Lung (tissue), 12 donors: ENCODE data around the gene BCL2. TPM values are rescaled to one million over a fixed set of nuclear protein-coding genes. Genes with fewer than 3 reads are reported as not detected.
A peak's percentile ranks its signal among the peaks of the same experiment; 100 is the strongest.

Experiments used
- ATAC-seq: fragments of 200-7000 bp; cut with Tn5 transposase; one replicate; pipeline ENCODE4 v1.9.1; 2020; ENCODE audit warnings: moderate number of reproducible peaks; ENCODE audit not compliant: insufficient read depth, low FRiP score
- DNase-seq, 3 donors: peaks; one replicate each; pipeline ENCODE4 v3.0.0-alpha.2; 2013 to 2017
- H3K27ac ChIP-seq, 2 donors: one replicate each; pipeline ENCODE4 v1.5.1; 2013; ENCODE audit warnings: mild to moderate bottlenecking in 2 of 2, moderate library complexity in 2 of 2, control low read depth in 1 of 2, inconsistent platforms in 1 of 2, low read depth in 1 of 2, low read length in 1 of 2
- H3K27me3 ChIP-seq, 3 donors: one replicate each; pipeline ENCODE4 v1.5.1; 2013; ENCODE audit warnings: low read length in 2 of 3; ENCODE audit not compliant: control insufficient read depth in 3 of 3, insufficient read depth in 3 of 3
- H3K36me3 ChIP-seq, 4 donors: one replicate each; pipeline ENCODE4 v1.5.1; 2013; ENCODE audit warnings: low read length in 4 of 4, mild to moderate bottlenecking in 1 of 4, moderate library complexity in 1 of 4; ENCODE audit not compliant: control insufficient read depth in 4 of 4, insufficient read depth in 4 of 4
- H3K4me1 ChIP-seq, 5 donors: one replicate each; pipeline ENCODE4 v1.5.1; 2013; ENCODE audit warnings: low read length in 5 of 5, mild to moderate bottlenecking in 2 of 5, moderate library complexity in 1 of 5; ENCODE audit not compliant: control insufficient read depth in 5 of 5, insufficient read depth in 5 of 5
- H3K4me3 ChIP-seq: one replicate; pipeline ENCODE4 v1.5.1; 2013; ENCODE audit warnings: mild to moderate bottlenecking, control low read depth, moderate library complexity
- H3K9ac ChIP-seq, 2 donors: one replicate each; pipeline ENCODE4 v1.5.1; 2013; ENCODE audit warnings: low read length in 2 of 2, control low read depth in 1 of 2; ENCODE audit not compliant: insufficient read depth in 1 of 2
- H3K9me3 ChIP-seq, 4 donors: one replicate each; pipeline ENCODE4 v1.5.1; 2013; ENCODE audit warnings: low read length in 3 of 4, mild to moderate bottlenecking in 1 of 4, moderate library complexity in 1 of 4; ENCODE audit not compliant: control insufficient read depth in 4 of 4, insufficient read depth in 3 of 4
- CTCF ChIP-seq: IDR thresholded peaks from 2 replicates; pipeline ENCODE4 v1.5.1; 2012; ENCODE audit warnings: mild to moderate bottlenecking; ENCODE audit errors: control extremely low read depth, extremely low read depth
- WGBS, 2 donors: extraction: QIAGEN DNeasy Blood & Tissue Kit; methylation state at CpG; one replicate each; pipeline ENCODE4 v1.1.7; 2013; 5-methylcytosine and 5-hydroxymethylcytosine counted together
- polyA plus RNA-seq, 2 donors: library from polyadenylated mRNA; stranded (reverse); fragments of 200-250 nt; gene quantifications; one replicate each; pipeline ENCODE4 v1.2.1, GENCODE V29; 2013
- total RNA-seq, 2 donors: library from RNA; depleted of rRNA in 1 of 2; stranded (reverse); fragments of >200 nt in 1 of 2; gene quantifications; one replicate each; pipeline ENCODE4 v1.2.1, GENCODE V29; 2014 to 2021
- donor health status: control.
- donor health status: control.
- donor health status: Bipolar disorder and iron deficiency.
- donor health status: healthy.
- donor health status: DM: yes; HTN: yes; CAD: no.

The BCL2 gene
- total and polyA plus RNA-seq, 4 donors, result 1.5 to 30.9 (median 5.3) TPM

- H3K4me1 ChIP-seq, result peaks cover 0 to 31% (median 8%) of the 10 kb centered on the region in 5 donors
- no peak for ATAC-seq
- no peak for TF ChIP-seq CTCF
- no peaks in the 10 kb centered on the region for H3K27me3 ChIP-seq
- H3K36me3 ChIP-seq, result no peaks in the 10 kb centered on the region
- DNase-seq, result no peak
- H3K9ac ChIP-seq, result no peak overlapping the region
- WGBS, 2 donors, result 77 to 88% methylated on average over 6 of the region's 6 CpGs
- no peak overlapping the region for H3K27ac ChIP-seq
- no peak overlapping the region for H3K4me3 ChIP-seq
- no peaks in the 10 kb centered on the region for H3K9me3 ChIP-seq
These were observed 131.6 kb downstream of the BCL2 start for GRCh38 chr18:63187791-63188460.

- no peak overlapping the region for H3K4me3 ChIP-seq
- WGBS, 2 donors, result 85 to 86% methylated on average over 2 of the region's 2 CpGs
- H3K27me3 ChIP-seq, result no peaks in the 10 kb centered on the region
- no peaks in the 10 kb centered on the region for H3K36me3 ChIP-seq
- H3K9me3 ChIP-seq, result no peaks in the 10 kb centered on the region
- ATAC-seq (no peak), DNase-seq (no peak)
- H3K9ac ChIP-seq, result no peak overlapping the region
- no peak for TF ChIP-seq CTCF
- peak overlapping the region in 1 of 2 donors; percentile 41 for H3K27ac ChIP-seq
- peaks cover 0 to 39% (median 15%) of the 10 kb centered on the region in 5 donors for H3K4me1 ChIP-seq
These were observed 132.4 kb downstream of the BCL2 start for GRCh38 chr18:63187223-63187574.

- H3K4me1 ChIP-seq, result peaks cover 0 to 43% (median 16%) of the 10 kb centered on the region in 5 donors
- H3K4me3 ChIP-seq, result no peak overlapping the region
- no peaks in the 10 kb centered on the region for H3K36me3 ChIP-seq
- DNase-seq, result no peak
- H3K9ac ChIP-seq, result no peak overlapping the region
- no peaks in the 10 kb centered on the region for H3K9me3 ChIP-seq
- H3K27ac ChIP-seq, result no peak overlapping the region
- no peaks in the 10 kb centered on the region for H3K27me3 ChIP-seq
- no peak for ATAC-seq
- TF ChIP-seq CTCF, result no peak
- 36 to 54% methylated on average over 2 of the region's 2 CpGs for WGBS, 2 donors
These were observed 132.9 kb downstream of the BCL2 start for GRCh38 chr18:63186520-63187222.
